Measurements from ENCODE around the gene SVOP. TPM values are rescaled to one million over a fixed set of nuclear protein-coding genes. Genes with fewer than 3 reads are reported as not detected.

The SVOP gene
- total RNA-seq, 2 donors from 2014 or later, result 0.52 TPM; not detected in 1

- ATAC-seq (no peak), DNase-seq (no peak)
- H3K4me1 ChIP-seq, result peaks cover 4% of the 10 kb centered on the region
- no peak overlapping the region for H3K27ac ChIP-seq
- H3K36me3 ChIP-seq (replicated peaks in 1 of 2; ENCODE audit: insufficient read depth in 1 of 2, low read depth in 2 of 2), result no peaks in the 10 kb centered on the region
- intact Hi-C loops (cut with DNase I), result no loop called here
- no peak overlapping the region for H3K4me3 ChIP-seq
- H3K9me3 ChIP-seq, result no peaks in the 10 kb centered on the region
- H3K27me3 ChIP-seq, result no peaks in the 10 kb centered on the region
- 62 to 69% methylated on average over 6 of the region's 6 CpGs for WGBS, 2 donors
- TF ChIP-seq CTCF (IDR thresholded peaks at IDR 0.05) (no peak), POLR2A (IDR thresholded peaks at IDR 0.05) (no peak)
These were observed 3.9 kb downstream of the SVOP start for GRCh38 chr12:109016978-109017377.

- ATAC-seq, result no peak
- H3K4me1 ChIP-seq, result peaks cover 3% of the 10 kb centered on the region
- no peak for DNase-seq
- WGBS, 2 donors, result 52 to 68% methylated on average over 8 of the region's 8 CpGs
- H3K36me3 ChIP-seq (replicated peaks in 1 of 2; ENCODE audit: insufficient read depth in 1 of 2, low read depth in 2 of 2), result no peaks in the 10 kb centered on the region
- TF ChIP-seq CTCF (IDR thresholded peaks at IDR 0.05), result no peak
- TF ChIP-seq POLR2A (IDR thresholded peaks at IDR 0.05), result no peak
- no peaks in the 10 kb centered on the region for H3K9me3 ChIP-seq
- H3K4me3 ChIP-seq, result no peak overlapping the region
- H3K27me3 ChIP-seq, result no peaks in the 10 kb centered on the region
- intact Hi-C loops (cut with DNase I), result no loop called here
- H3K27ac ChIP-seq, result no peak overlapping the region
These were observed 4.9 kb downstream of the SVOP start for GRCh38 chr12:109016016-109016415.

- TF ChIP-seq POLR2A (IDR thresholded peaks at IDR 0.05), result no peak
- no peaks in the 10 kb centered on the region for H3K9me3 ChIP-seq
- no peak overlapping the region for H3K4me3 ChIP-seq
- H3K36me3 ChIP-seq (replicated peaks in 1 of 2; ENCODE audit: insufficient read depth in 1 of 2, low read depth in 2 of 2), result no peaks in the 10 kb centered on the region
- intact Hi-C loops (cut with DNase I), result no loop called here
- ATAC-seq (no peak), DNase-seq (no peak)
- H3K27ac ChIP-seq, result no peak overlapping the region
- no peaks in the 10 kb centered on the region for H3K27me3 ChIP-seq
- 81 to 90% methylated on average over 6 of the region's 6 CpGs for WGBS, 2 donors
- H3K4me1 ChIP-seq, result no peaks in the 10 kb centered on the region
These were observed 5.7 kb downstream of the SVOP start for GRCh38 chr12:109014984-109015765.

- Histone ChIP-seq H3K9me3 (no peaks in the 10 kb centered on the region), H3K27ac (no peak overlapping the region), H3K4me1 (no peaks in the 10 kb centered on the region), H3K4me3 (no peak overlapping the region), H3K27me3 (no peaks in the 10 kb centered on the region), H3K36me3 (replicated peaks in 1 of 2; ENCODE audit: insufficient read depth in 1 of 2, low read depth in 2 of 2) (no peaks in the 10 kb centered on the region)
- WGBS, 2 donors, result 43 to 51% methylated on average over 2 of the region's 2 CpGs
- TF ChIP-seq CTCF (IDR thresholded peaks at IDR 0.05) (no peak), POLR2A (IDR thresholded peaks at IDR 0.05) (no peak)
- ATAC-seq (no peak), DNase-seq (no peak)
- intact Hi-C loops (cut with DNase I), result no loop called here
These were observed 10.6 kb downstream of the SVOP start for GRCh38 chr12:109010259-109010658.

GRCh38 chr12:109009766-109010165 lies 11.1 kb downstream of the SVOP start:
- intact Hi-C loops (cut with DNase I), result no loop called here
- TF ChIP-seq POLR2A (IDR thresholded peaks at IDR 0.05), result no peak
- no peak for TF ChIP-seq CTCF (IDR thresholded peaks at IDR 0.05)
- H3K9me3 ChIP-seq, result no peaks in the 10 kb centered on the region
- no peaks in the 10 kb centered on the region for H3K36me3 ChIP-seq (replicated peaks in 1 of 2; ENCODE audit: insufficient read depth in 1 of 2, low read depth in 2 of 2)
- ATAC-seq (no peak), DNase-seq (no peak)
- no peak overlapping the region for H3K27ac ChIP-seq
- no peak overlapping the region for H3K4me3 ChIP-seq
- no peaks in the 10 kb centered on the region for H3K27me3 ChIP-seq
- H3K4me1 ChIP-seq, result no peaks in the 10 kb centered on the region
- 69 to 81% methylated on average over 1 of the region's 1 CpG for WGBS, 2 donors

Measured in body of pancreas (tissue), 4 donors.